H1 (cell line): ENCODE measurements around the gene COL5A1. TPM values are rescaled to one million over a fixed set of nuclear protein-coding genes. Genes with fewer than 3 reads are reported as not detected.

Source experiments
- CTCF ChIA-PET: fragments of 300-600 bp; sonication (Branson Sonifier 250); formaldehyde crosslinking; loops from one replicate; lab custom pipeline; 2021; ENCODE audit not compliant: partially characterized antibody; lab: Charles Lee
- POLR2A ChIA-PET: fragments of 300-600 bp; sonication (Branson Sonifier 250); formaldehyde crosslinking; loops from one replicate; lab custom pipeline; 2021; ENCODE audit warnings: inconsistent platforms; ENCODE audit not compliant: partially characterized antibody; lab: Charles Lee
- DNase-seq, 2 experiments: peaks; one replicate each; pipeline versions ENCODE4 v3.0.0 to v3.0.0-alpha.2; 2010 to 2022; ENCODE audit warnings: low spot score in 2 of 2, low read depth in 1 of 2, mixed read lengths in 1 of 2
- FAIRE-seq: peaks from 2 replicates; lab custom pipeline; 2011; peaks lifted over from hg19 to GRCh38; lab: Jason Lieb, UNC
- H2AFZ ChIP-seq: 2 replicates; pipeline ENCODE4 v1.8.1; 2012; ENCODE audit warnings: low read length, inconsistent platforms
- H2AK5ac ChIP-seq: 2 replicates; pipeline ENCODE4 v1.6.1; 2013; ENCODE audit warnings: low read depth, low read length
- H2BK120ac ChIP-seq: replicated peaks from 2 replicates; pipeline ENCODE3; 2013; ENCODE audit warnings: low read depth, low read length, inconsistent platforms
- H2BK12ac ChIP-seq: 2 replicates; pipeline ENCODE4 v1.6.1; 2013; ENCODE audit warnings: low read depth, low read length
- H2BK15ac ChIP-seq: 2 replicates; pipeline ENCODE4 v1.6.1; 2013; ENCODE audit warnings: low read length
- H2BK20ac ChIP-seq: 2 replicates; pipeline ENCODE4 v1.6.1; 2013; ENCODE audit warnings: low read length
- H2BK5ac ChIP-seq: 2 replicates; pipeline ENCODE4 v1.6.1; 2013; ENCODE audit warnings: low read depth, low read length
- H3K14ac ChIP-seq: 2 replicates; pipeline ENCODE4 v1.6.1; 2013; ENCODE audit warnings: inconsistent platforms; ENCODE audit not compliant: insufficient read length
- H3K18ac ChIP-seq: 2 replicates; pipeline ENCODE4 v1.6.1; 2013; ENCODE audit warnings: low read length; ENCODE audit errors: extremely low read depth
- H3K23ac ChIP-seq: 2 replicates; pipeline ENCODE4 v1.6.1; 2013; ENCODE audit warnings: inconsistent platforms; ENCODE audit not compliant: insufficient read length
- H3K23me2 ChIP-seq: 2 replicates; pipeline ENCODE4 v1.6.1; 2013; ENCODE audit warnings: low read depth, low read length
- H3K27ac ChIP-seq: 2 replicates; pipeline ENCODE4 v1.6.1; 2011; ENCODE audit warnings: low read depth, low read length, inconsistent platforms
- H3K27me3 ChIP-seq, 4 experiments: replicated peaks in 1 of 4; 1 replicate in 1 of 4; 2 replicates in 3 of 4; pipeline versions ENCODE4 v1.6.1 to v1.8.1; 2011 to 2013; ENCODE audit warnings: low read length in 3 of 4, mild to moderate bottlenecking in 3 of 4, inconsistent platforms in 2 of 4, mixed read lengths in 2 of 4, moderate library complexity in 1 of 4; ENCODE audit not compliant: control insufficient read depth in 3 of 4, insufficient read depth in 3 of 4; ENCODE audit errors: extremely low read depth in 1 of 4
- H3K36me3 ChIP-seq, 4 experiments: 2 replicates each; pipeline versions ENCODE4 v1.6.1 to v1.8.1; 2011 to 2013; ENCODE audit warnings: mild to moderate bottlenecking in 4 of 4, low read length in 3 of 4, moderate library complexity in 2 of 4, control low read depth in 1 of 4, inconsistent platforms in 1 of 4; ENCODE audit not compliant: insufficient read depth in 4 of 4, control insufficient read depth in 2 of 4
- H3K4ac ChIP-seq: replicated peaks from 2 replicates; pipeline ENCODE3; 2013; ENCODE audit warnings: low read length, low read depth, mixed read lengths, inconsistent platforms; ENCODE audit not compliant: insufficient read length
- H3K4me1 ChIP-seq, 4 experiments: replicated peaks in 1 of 4; 1 replicate in 1 of 4; 2 replicates in 3 of 4; pipeline versions ENCODE4 v1.6.1 to v1.8.1; 2011 to 2013; ENCODE audit warnings: low read length in 3 of 4, inconsistent platforms in 2 of 4, mixed read lengths in 1 of 4; ENCODE audit not compliant: insufficient read depth in 4 of 4, control insufficient read depth in 3 of 4
- H3K4me2 ChIP-seq, 2 experiments: 2 replicates each; pipeline versions ENCODE4 v1.6.1 to v1.8.1; 2011 to 2013; ENCODE audit warnings: low read depth in 2 of 2, low read length in 2 of 2, control low read depth in 1 of 2, inconsistent platforms in 1 of 2, mild to moderate bottlenecking in 1 of 2; ENCODE audit not compliant: insufficient read depth in 1 of 2
- H3K4me3 ChIP-seq, 4 experiments: fragments of 200-600, 300-600 bp in 1 of 4; sonication (generic), shearing (Covaris generic), sonication (Bioruptor Twin) in 1 of 4; 2 replicates each; pipeline versions ENCODE4 v1.5.1 to v1.8.1; 2011 to 2016; ENCODE audit warnings: low read length in 4 of 4, low read depth in 3 of 4, control low read depth in 2 of 4, inconsistent platforms in 2 of 4, mild to moderate bottlenecking in 2 of 4, mixed read lengths in 1 of 4, moderate library complexity in 1 of 4; ENCODE audit not compliant: insufficient read depth in 2 of 4; ENCODE audit errors: extremely low read depth in 1 of 4
- H3K56ac ChIP-seq: replicated peaks from 2 replicates; pipeline ENCODE3; 2013; ENCODE audit warnings: low read depth, mild to moderate bottlenecking, mixed read lengths, low read length, inconsistent platforms; ENCODE audit not compliant: insufficient read length
- H3K79me1 ChIP-seq: 2 replicates; pipeline ENCODE4 v1.6.1; 2013; ENCODE audit warnings: low read depth, low read length, control low read depth
- H3K79me2 ChIP-seq, 2 experiments: 2 replicates each; pipeline versions ENCODE4 v1.6.1 to v1.8.1; 2012 to 2013; ENCODE audit warnings: low read length in 2 of 2, mild to moderate bottlenecking in 2 of 2, inconsistent platforms in 1 of 2; ENCODE audit not compliant: insufficient read depth in 2 of 2, control insufficient read depth in 1 of 2
- H3K9ac ChIP-seq, 4 experiments: replicated peaks in 1 of 4; 1 replicate in 1 of 4; 2 replicates in 3 of 4; pipeline versions ENCODE4 v1.6.1 to v1.8.1; 2011 to 2013; ENCODE audit warnings: low read depth in 3 of 4, low read length in 3 of 4, control low read depth in 2 of 4, mild to moderate bottlenecking in 2 of 4, moderate library complexity in 2 of 4, inconsistent platforms in 1 of 4; ENCODE audit errors: extremely low read depth in 1 of 4
- H3K9me3 ChIP-seq, 2 experiments: 2 replicates each; pipeline versions ENCODE4 v1.6.1 to v1.8.1; 2012 to 2013; ENCODE audit warnings: mild to moderate bottlenecking in 2 of 2, moderate library complexity in 2 of 2, control low read depth in 1 of 2, inconsistent platforms in 1 of 2, low read depth in 1 of 2, low read length in 1 of 2, mixed read lengths in 1 of 2; ENCODE audit not compliant: insufficient read depth in 2 of 2
- H4K20me1 ChIP-seq, 2 experiments: replicated peaks in 1 of 2; 2 replicates each; pipeline versions ENCODE3 to v1.8.1; 2011 to 2013; ENCODE audit warnings: inconsistent platforms in 2 of 2, low read length in 2 of 2, mild to moderate bottlenecking in 1 of 2; ENCODE audit not compliant: insufficient read depth in 2 of 2, control insufficient read depth in 1 of 2
- H4K5ac ChIP-seq: 2 replicates; pipeline ENCODE4 v1.6.1; 2013; ENCODE audit warnings: low read length, low read depth, mixed read lengths, inconsistent platforms; ENCODE audit not compliant: insufficient read length
- H4K8ac ChIP-seq: 2 replicates; pipeline ENCODE4 v1.8.0; 2013; ENCODE audit warnings: mild to moderate bottlenecking, moderate library complexity, low read length, inconsistent platforms; ENCODE audit not compliant: insufficient read depth; ENCODE audit errors: extremely low read depth
- H4K91ac ChIP-seq: replicated peaks from 2 replicates; pipeline ENCODE3; 2013; ENCODE audit warnings: low read length, mixed read lengths, inconsistent platforms; ENCODE audit not compliant: insufficient read length
- ASH2L ChIP-seq: fragments of 200-600, 300-600 bp; sonication (generic); IDR thresholded peaks from one replicate; pipeline ENCODE4 v1.7.1; 2017; ENCODE audit warnings: low read length
- CEBPB ChIP-seq: IDR thresholded peaks from 2 replicates; pipeline ENCODE4 v1.6.1; 2012; ENCODE audit warnings: low read depth, low read length
- GABPA ChIP-seq: IDR thresholded peaks from 2 replicates; pipeline ENCODE4 v1.6.1; 2011; ENCODE audit warnings: mild to moderate bottlenecking, low read length, moderate library complexity, borderline replicate concordance; ENCODE audit not compliant: insufficient read depth
- JUN ChIP-seq: IDR thresholded peaks from 2 replicates; pipeline ENCODE4 v1.6.1; 2011; ENCODE audit warnings: low read depth, mild to moderate bottlenecking, improper control_type of control experiment, low read length
- KDM1A ChIP-seq: fragments of 200-600, 300-600 bp; sonication (generic); IDR thresholded peaks from 2 replicates; pipeline ENCODE4 v1.7.1; 2016; ENCODE audit warnings: mild to moderate bottlenecking, low read length, borderline replicate concordance
- NRF1 ChIP-seq: IDR thresholded peaks from 2 replicates; pipeline ENCODE4 v1.6.1; 2011; ENCODE audit warnings: mild to moderate bottlenecking, low read depth, low read length, improper control_type of control experiment
- POLR2A ChIP-seq, 2 experiments: IDR thresholded peaks; 1 replicate in 1 of 2; 2 replicates in 1 of 2; pipeline ENCODE4 v1.6.1; 2011; ENCODE audit warnings: low read depth in 2 of 2, low read length in 2 of 2, mild to moderate bottlenecking in 2 of 2; ENCODE audit errors: control extremely low read depth in 1 of 2
- POU5F1 ChIP-seq: IDR thresholded peaks from 2 replicates; pipeline ENCODE4 v1.6.1; 2011; ENCODE audit warnings: low read depth, mild to moderate bottlenecking, low read length, moderate library complexity
- RBBP5 ChIP-seq: IDR thresholded peaks from 2 replicates; pipeline ENCODE4 v1.7.1; 2012; ENCODE audit warnings: low read depth, mild to moderate bottlenecking, inconsistent platforms, low read length, moderate library complexity, borderline replicate concordance
- RXRA ChIP-seq: IDR thresholded peaks from 2 replicates; pipeline ENCODE4 v1.6.1; 2011; ENCODE audit warnings: low read depth, mild to moderate bottlenecking, low read length, moderate library complexity; ENCODE audit not compliant: insufficient read depth
- SRF ChIP-seq: IDR thresholded peaks from 2 replicates; pipeline ENCODE4 v1.6.1; 2011; ENCODE audit warnings: mild to moderate bottlenecking, low read depth, low read length, moderate library complexity
- TCF12 ChIP-seq: IDR thresholded peaks from 2 replicates; pipeline ENCODE4 v1.6.1; 2011; ENCODE audit warnings: low read depth, mild to moderate bottlenecking, low read length
- YY1 ChIP-seq: IDR thresholded peaks from 2 replicates; pipeline ENCODE4 v1.6.1; 2011; ENCODE audit warnings: low read depth, mild to moderate bottlenecking, low read length
- WGBS, 2 experiments: shearing (Covaris generic) in 1 of 2; methylation state at CpG; one replicate each; pipeline versions ENCODE4 v1.1.6 to v1.1.7; 2013 to 2015; ENCODE audit warnings: low lambda C conversion rate in 2 of 2, mixed read lengths in 2 of 2, inconsistent platforms in 1 of 2, low coverage in 1 of 2, missing lambda C conversion rate in 1 of 2; ENCODE audit not compliant: insufficient replicate concordance in 2 of 2, insufficient coverage in 1 of 2, insufficient read length in 1 of 2; ENCODE audit errors: extremely low coverage in 1 of 2, missing lambda C conversion rate in 1 of 2; 5-methylcytosine and 5-hydroxymethylcytosine counted together
- polyA plus RNA-seq, 7 experiments: library from polyadenylated mRNA; depleted of rRNA in 3 of 7; stranded (reverse) in 5 of 7; unstranded in 2 of 7; fragments of >200 nt in 5 of 7; fragments of 200-250 nt in 2 of 7; gene quantifications; 1 replicate in 5 of 7; 2 replicates in 1 of 7; 4 replicates in 1 of 7; pipeline versions ENCODE4 v1.2.1 to v1.2.3, GENCODE V29; 2011 to 2013; ENCODE audit warnings: missing spikeins in 2 of 7, mixed read lengths in 2 of 7
- total RNA-seq: library from RNA; stranded (reverse); fragmentation: NEBNext Ultra II Directional; extraction: Animal tissue kit (Norgen Biotek cat#: 25700); gene quantifications from 2 replicates; pipeline ENCODE4 v1.2.1, GENCODE V29; 2021

COL5A1 gene
- total and polyA plus RNA-seq, 2 of the 8 experiments (the other 6 are each of a cell fraction or from before 2014, with no cell fraction given): 3.8 to 12.0 TPM

- no peak overlapping the region for H3K9ac ChIP-seq
- POLR2A ChIA-PET: no interaction called here
- H4K20me1 ChIP-seq: no peaks in the 10 kb centered on the region
- DNase-seq (no peak), FAIRE-seq (no peak)
- H2AFZ ChIP-seq: no peak overlapping the region
- H2BK20ac ChIP-seq: no peak overlapping the region
- H3K27me3 ChIP-seq: no peaks in the 10 kb centered on the region
- H3K79me1 ChIP-seq: no peaks in the 10 kb centered on the region
- peaks cover 13% of the 10 kb centered on the region; the same call in 1 of the 2 replicates for H3K23me2 ChIP-seq
- no peak overlapping the region for H2BK15ac ChIP-seq
- no peak overlapping the region for H3K4me2 ChIP-seq
- no peak overlapping the region for H3K14ac ChIP-seq
- no peak overlapping the region for H2BK5ac ChIP-seq
- no peak overlapping the region for H3K27ac ChIP-seq
- H3K36me3 ChIP-seq: no peaks in the 10 kb centered on the region
- H2BK12ac ChIP-seq: no peak overlapping the region
- no peak overlapping the region for H3K4me3 ChIP-seq
- no peak overlapping the region for H2BK120ac ChIP-seq
- H3K9me3 ChIP-seq: no peaks in the 10 kb centered on the region
- no peak overlapping the region for H3K56ac ChIP-seq
- H3K4ac ChIP-seq: no peak overlapping the region
- peaks cover 0 to 7% (median 3%) of the 10 kb centered on the region in 4 experiments; a peak in 4 of 7 replicates for H3K4me1 ChIP-seq
- 79% methylated on average over 23 of the region's 23 CpGs; no CpG with 5 or more reads in 1 of the 2 experiments for WGBS, 2 experiments
- H4K91ac ChIP-seq: no peak overlapping the region
- H2AK5ac ChIP-seq: no peak overlapping the region
- no peaks in the 10 kb centered on the region for H3K79me2 ChIP-seq
- no peak overlapping the region; the same call in 1 of the 2 replicates for H4K8ac ChIP-seq
- no peak overlapping the region for H4K5ac ChIP-seq
- no peak overlapping the region for H3K18ac ChIP-seq
- H3K23ac ChIP-seq: no peak overlapping the region
- CTCF ChIA-PET: interaction anchor here (0.8 to 8.3 kb wide), 3 partner anchors 22 to 199 kb away, joined by 3 to 79 read pairs (median 3); no protein-coding TSS in a partner anchor
- TF ChIP-seq GABPA (no peak), RXRA (no peak), SRF (no peak), TCF12 (no peak), JUN (no peak), RBBP5 (no peak), KDM1A (no peak), POLR2A (IDR thresholded peaks at IDR 0.05; ENCODE audit: control extremely low read depth in 1 of 2, low read depth in 2 of 2, low read length in 2 of 2) (no peak), POU5F1 (no peak), ASH2L (no peak), NRF1 (no peak), YY1 (no peak), CEBPB (no peak)
Measured at GRCh38 chr9:134785325-134786108, 143.9 kb downstream of the COL5A1 start.
